Bronchial smooth muscle cell (primary cell): ENCODE data around the gene PRSS21. TPM values are rescaled to one million over a fixed set of nuclear protein-coding genes. Genes with fewer than 3 reads are reported as not detected.

Source experiments
- total RNA-seq: library from RNA; depleted of rRNA; stranded (reverse); fragments of >200 nt; gene quantifications from 2 replicates; pipeline ENCODE4 v1.2.1, GENCODE V29; 2014

The PRSS21 gene, protein sequence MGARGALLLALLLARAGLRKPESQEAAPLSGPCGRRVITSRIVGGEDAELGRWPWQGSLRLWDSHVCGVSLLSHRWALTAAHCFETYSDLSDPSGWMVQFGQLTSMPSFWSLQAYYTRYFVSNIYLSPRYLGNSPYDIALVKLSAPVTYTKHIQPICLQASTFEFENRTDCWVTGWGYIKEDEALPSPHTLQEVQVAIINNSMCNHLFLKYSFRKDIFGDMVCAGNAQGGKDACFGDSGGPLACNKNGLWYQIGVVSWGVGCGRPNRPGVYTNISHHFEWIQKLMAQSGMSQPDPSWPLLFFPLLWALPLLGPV
- total RNA-seq = 1.6 TPM in 1 of 2 replicates, not detected in the other

DNA sequence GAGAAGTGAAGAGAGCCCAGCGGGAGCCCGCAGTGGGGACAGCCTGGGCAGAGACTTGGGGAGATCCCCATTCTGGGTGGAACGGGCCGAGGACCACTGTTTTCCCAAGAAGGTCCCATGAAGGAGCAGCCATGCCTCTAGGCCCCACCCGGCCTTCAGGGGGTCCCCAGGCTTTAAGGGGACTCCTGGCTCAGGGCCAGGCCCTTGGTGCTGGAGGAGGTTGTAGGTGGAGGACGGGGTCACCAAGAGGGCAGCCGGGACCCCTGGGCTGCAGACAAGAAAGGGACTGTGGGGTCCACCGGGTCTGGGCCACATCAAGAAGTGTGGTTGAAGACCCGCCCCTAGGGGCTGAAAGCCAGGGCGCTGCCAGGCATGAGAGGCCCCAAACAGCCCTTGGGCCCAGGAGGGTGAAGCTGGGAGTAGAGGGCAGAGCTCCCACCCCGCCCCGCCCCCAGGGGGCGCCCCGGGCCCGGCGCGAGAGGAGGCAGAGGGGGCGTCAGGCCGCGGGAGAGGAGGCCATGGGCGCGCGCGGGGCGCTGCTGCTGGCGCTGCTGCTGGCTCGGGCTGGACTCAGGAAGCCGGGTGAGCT lies at the start of gene PRSS21:
TSS of gene PRSS21 (plus strand) at position 487 of the 589 bp plus-strand sequence. CDS start at position 519, 32 bp downstream.

DNA sequence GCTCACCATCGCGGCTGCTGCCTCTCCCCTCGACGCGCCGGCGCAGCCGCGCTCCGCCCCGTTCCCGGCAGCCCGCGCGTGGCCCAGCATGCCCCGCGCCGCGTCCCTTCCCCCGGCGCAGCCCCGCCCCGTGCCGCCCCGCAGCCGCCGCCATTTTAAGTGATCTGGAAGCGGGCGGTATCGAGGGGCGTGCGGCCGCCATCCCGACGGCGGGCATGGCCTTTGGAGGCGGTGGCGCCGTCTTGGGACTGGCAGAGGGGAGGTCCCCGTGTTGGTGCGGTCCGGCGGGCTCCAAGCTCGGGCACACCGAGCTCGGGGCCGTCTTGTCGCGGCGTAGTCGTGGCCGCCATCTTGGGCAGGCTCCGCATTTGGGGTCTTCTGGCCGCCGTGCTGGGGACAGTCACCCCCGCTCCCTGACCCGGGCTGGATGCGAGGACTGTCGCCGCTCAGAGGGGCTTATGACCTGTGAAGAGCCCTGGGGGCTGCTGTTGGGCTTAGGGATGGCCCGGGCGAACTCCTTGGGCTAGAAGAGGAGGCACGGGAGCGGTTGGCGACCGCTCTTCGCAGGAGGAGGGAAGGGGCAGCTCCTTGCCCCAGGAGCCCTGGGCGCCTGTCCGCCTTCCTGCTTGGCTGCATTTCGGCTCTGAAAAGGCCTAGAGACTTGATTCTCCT lies 39.7 kb upstream of the PRSS21 start, which contains the start of gene ELOB:
TSS of gene ELOB (minus strand) at position 50 of the 672 bp plus-strand sequence. CDS start at position 9, 41 bp downstream.

DNA sequence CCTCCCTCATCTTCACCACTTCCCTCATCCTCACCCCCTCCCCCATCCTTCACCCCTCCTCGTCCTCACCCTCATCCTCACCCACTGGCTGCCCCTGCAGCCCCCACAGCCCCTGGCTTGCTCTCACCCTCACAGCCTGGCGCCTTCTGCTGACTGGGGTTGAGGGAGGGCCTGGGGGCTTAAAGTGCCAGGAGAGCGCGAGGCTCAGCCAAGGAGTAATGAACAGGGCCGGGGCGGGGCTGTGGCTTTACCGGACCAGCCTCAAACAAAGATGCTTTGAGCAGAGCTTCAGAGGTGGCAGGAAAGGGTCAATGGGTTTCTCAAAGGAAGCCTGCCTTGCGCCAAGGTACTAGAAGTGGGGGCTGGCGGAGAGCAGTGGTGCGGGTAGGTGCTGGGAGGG lies 29.6 kb upstream of the PRSS21 start, which contains the start of gene PRSS33:
TSS of gene PRSS33 (minus strand) at position 155 of the 400 bp plus-strand sequence. CDS start 1,013 bp downstream, outside the sequence.

DNA sequence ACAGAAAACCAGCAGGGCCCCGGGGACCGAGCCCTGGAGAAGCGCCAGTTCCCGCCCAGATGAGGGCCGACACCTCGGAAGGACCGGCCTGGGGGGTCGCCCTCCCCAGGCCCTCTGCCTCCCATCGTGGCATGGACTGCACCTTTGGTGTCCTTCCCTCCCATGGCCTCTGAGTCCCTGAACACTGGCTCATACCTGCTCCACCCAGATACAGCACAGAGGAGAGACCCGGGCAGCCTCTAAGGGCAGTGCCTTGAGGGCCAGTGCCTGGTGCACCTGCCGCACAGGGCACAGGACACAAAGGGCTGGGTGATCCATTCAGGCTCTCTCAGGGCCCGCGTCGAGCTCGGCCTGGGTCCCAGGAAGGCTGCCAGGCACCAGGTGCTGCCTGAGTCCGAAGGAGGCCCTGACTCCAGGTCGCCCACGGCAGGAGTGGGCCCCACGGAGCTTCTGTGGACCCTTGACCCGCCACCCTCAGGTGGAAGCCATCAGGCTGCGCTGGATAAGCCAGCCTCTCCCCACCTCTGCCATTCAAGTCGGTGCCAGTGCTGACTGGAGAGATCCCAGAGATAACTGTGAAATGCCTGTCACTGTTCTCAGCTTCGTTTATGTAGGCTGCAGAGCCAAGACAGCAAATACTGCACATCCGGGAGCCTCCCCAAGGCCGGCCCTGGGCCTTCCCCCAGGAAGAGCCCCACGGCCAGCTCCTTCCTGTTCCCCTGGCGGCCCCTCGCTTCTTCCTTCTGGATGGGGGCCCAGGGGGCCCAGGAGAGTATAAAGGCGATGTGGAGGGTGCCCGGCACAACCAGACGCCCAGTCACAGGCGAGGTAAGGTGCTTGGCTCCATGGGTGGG lies 12.7 kb downstream of the PRSS21 start, which contains the start of gene ZG16B:
TSS of gene ZG16B (plus strand) at position 803 of the 854 bp plus-strand sequence. CDS start 139 bp downstream, outside the sequence.

DNA sequence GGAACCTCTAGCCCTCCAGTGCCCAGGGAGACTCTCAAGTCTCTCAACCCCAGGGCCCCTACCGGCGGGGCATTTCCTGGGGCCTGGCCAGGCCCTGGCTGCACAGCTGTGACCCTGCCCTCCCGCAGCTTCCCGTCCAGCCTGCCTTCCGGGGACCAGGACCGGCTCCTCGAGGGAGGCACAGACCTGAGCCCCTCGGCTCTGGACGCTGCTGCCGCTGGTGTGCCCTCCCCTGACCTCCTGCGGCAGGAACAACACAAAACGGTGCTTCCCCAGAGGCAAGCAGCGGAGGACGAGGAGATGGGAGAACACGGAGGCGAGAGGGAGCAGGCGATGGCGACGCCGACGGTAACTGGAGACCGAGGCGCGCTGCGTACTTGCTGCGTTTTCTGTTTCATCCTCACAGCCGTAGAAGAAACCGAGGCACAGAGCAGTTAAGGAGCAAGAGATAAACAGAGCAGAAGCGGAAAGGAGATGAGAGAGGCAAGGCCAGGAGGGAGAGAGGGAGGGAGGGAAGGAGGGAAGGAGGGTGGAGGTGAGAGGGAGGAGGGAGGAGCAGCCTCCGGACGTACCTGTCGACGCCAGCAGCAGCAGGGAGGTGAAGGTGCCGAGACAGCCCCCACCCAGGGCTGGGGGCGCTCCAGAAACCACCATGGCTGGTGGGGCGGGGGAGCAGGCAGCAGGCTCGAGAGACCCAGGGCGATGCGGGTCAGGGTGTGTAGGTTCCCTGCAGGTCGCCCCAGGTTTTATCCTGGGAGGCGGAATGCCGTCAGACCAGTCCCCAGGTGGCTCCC lies 40.6 kb downstream of the PRSS21 start, which contains the start of gene PRSS22:
TSS of gene PRSS22 (minus strand) at position 720 of the 794 bp plus-strand sequence. CDS start at position 654, 66 bp downstream.

Other genes with a start within 250 kb of the PRSS21 start
- gene KCTD5, start 134.7 kb upstream of the PRSS21 start, total RNA-seq = 11.7 and 13.7 TPM in 2 replicates
- 0.69 and 1.1 TPM in 2 replicates for gene PRSS27, start 97.0 kb upstream of the PRSS21 start, total RNA-seq
- 41.0 and 43.3 TPM in 2 replicates for gene SRRM2, start 64.6 kb upstream of the PRSS21 start, total RNA-seq
- gene ELOB, start 40.0 kb upstream of the PRSS21 start, total RNA-seq = 762 and 829 TPM in 2 replicates
- not detected in 2 replicates for gene PRSS33, start 29.7 kb upstream of the PRSS21 start, total RNA-seq
- not detected in 2 replicates for gene PRSS41, start 18.8 kb upstream of the PRSS21 start, total RNA-seq
- gene ZG16B, start 13.1 kb downstream of the PRSS21 start, total RNA-seq = 0.16 TPM in 1 of 2 replicates, not detected in the other
- gene PRSS22, start 40.9 kb downstream of the PRSS21 start, total RNA-seq = not detected in 2 replicates
- 47.5 and 62.6 TPM in 2 replicates for gene FLYWCH2, start 66.0 kb downstream of the PRSS21 start, total RNA-seq
- 38.0 and 47.9 TPM in 2 replicates for gene FLYWCH1, start 94.7 kb downstream of the PRSS21 start, total RNA-seq
- gene KREMEN2, start 147.0 kb downstream of the PRSS21 start, total RNA-seq = under 0.01 TPM in 1 of 2 replicates, not detected in the other
- gene PAQR4, start 152.1 kb downstream of the PRSS21 start, total RNA-seq = 0.79 and 1.1 TPM in 2 replicates
- 1.1 TPM in 1 of 2 replicates, not detected in the other for gene PKMYT1, start 163.2 kb downstream of the PRSS21 start, total RNA-seq
- under 0.01 TPM in 1 of 2 replicates, not detected in the other for gene CLDN9, start 195.7 kb downstream of the PRSS21 start, total RNA-seq
- 0.09 and 0.16 TPM in 2 replicates for gene CLDN6, start 200.9 kb downstream of the PRSS21 start, total RNA-seq
- 49.5 and 111 TPM in 2 replicates for gene TNFRSF12A, start 203.1 kb downstream of the PRSS21 start, total RNA-seq
- gene HCFC1R1, start 206.7 kb downstream of the PRSS21 start, total RNA-seq = 16.8 and 30.7 TPM in 2 replicates
- 17.8 and 20.2 TPM in 2 replicates for gene THOC6, start 206.8 kb downstream of the PRSS21 start, total RNA-seq
- 0.17 and 0.32 TPM in 2 replicates for gene BICDL2, start 219.7 kb downstream of the PRSS21 start, total RNA-seq
- gene MMP25, start 229.3 kb downstream of the PRSS21 start, total RNA-seq = under 0.01 TPM in 1 of 2 replicates, not detected in the other
- gene IL32, start 248.4 kb downstream of the PRSS21 start, total RNA-seq = 2.7 and 5.2 TPM in 2 replicates